ENCODE data around the gene TMOD3. TPM values are rescaled to one million over a fixed set of nuclear protein-coding genes. Genes with fewer than 3 reads are reported as not detected.

TMOD3 gene
- total RNA-seq, 6 experiments from 2014 or later: 15.0 to 32.2 (median 20.6) TPM

- Histone ChIP-seq H3K27ac (no peak overlapping the region), H3K9me3 (no peaks in the 10 kb centered on the region), H3K36me3 (no peaks in the 10 kb centered on the region), H3K4me3 (no peak overlapping the region), H3K27me3 (no peaks in the 10 kb centered on the region), H3K4me1 (peaks cover 0 to 28% (median 6%) of the 10 kb centered on the region in 4 donors)
- no peak for DNase-seq
- no peak for TF ChIP-seq CTCF (IDR thresholded peaks at IDR 0.05)
- no peak for TF ChIP-seq POLR2A (IDR thresholded peaks at IDR 0.05)
- 70% methylated on average over 5 of the region's 5 CpGs for WGBS (ENCODE audit: insufficient coverage, low coverage, low lambda C conversion rate, missing lambda C conversion rate)
- ATAC-seq: peak in 1 of 4 donors; percentile 20
- intact Hi-C loops (cut with DNase I): no loop called here
Measured at GRCh38 chr15:51841406-51842040, 12.1 kb downstream of the TMOD3 start.

- 92% methylated on average over 3 of the region's 3 CpGs for WGBS (ENCODE audit: insufficient coverage, low coverage, low lambda C conversion rate, missing lambda C conversion rate)
- no peaks in the 10 kb centered on the region for H3K36me3 ChIP-seq
- peaks cover 0 to 28% (median 6%) of the 10 kb centered on the region in 4 donors for H3K4me1 ChIP-seq
- intact Hi-C loops (cut with DNase I): no loop called here
- TF ChIP-seq CTCF (IDR thresholded peaks at IDR 0.05): no peak
- TF ChIP-seq POLR2A (IDR thresholded peaks at IDR 0.05): no peak
- no peak overlapping the region for H3K27ac ChIP-seq
- H3K4me3 ChIP-seq: no peak overlapping the region
- DNase-seq: no peak
- no peaks in the 10 kb centered on the region for H3K9me3 ChIP-seq
- no peaks in the 10 kb centered on the region for H3K27me3 ChIP-seq
- no peak for ATAC-seq
Measured at GRCh38 chr15:51842265-51842664, 12.8 kb downstream of the TMOD3 start.

- H3K27ac ChIP-seq: peak overlapping the region; percentile 16 to 51 (median 20)
- TF ChIP-seq POLR2A (IDR thresholded peaks at IDR 0.05) (no peak), CTCF (IDR thresholded peaks at IDR 0.05) (no peak)
- no peaks in the 10 kb centered on the region for H3K36me3 ChIP-seq
- no peak for DNase-seq
- 34% methylated on average over 6 of the region's 6 CpGs for WGBS (ENCODE audit: insufficient coverage, low coverage, low lambda C conversion rate, missing lambda C conversion rate)
- intact Hi-C loops (cut with DNase I): no loop called here
- no peak overlapping the region for H3K4me3 ChIP-seq
- peak; percentile 63 to 80 (median 72) for ATAC-seq
- peaks cover 0 to 28% (median 9%) of the 10 kb centered on the region in 4 donors for H3K4me1 ChIP-seq
- H3K27me3 ChIP-seq: no peaks in the 10 kb centered on the region
- H3K9me3 ChIP-seq: no peaks in the 10 kb centered on the region
Measured at GRCh38 chr15:51842852-51843737, 13.6 kb downstream of the TMOD3 start.

GRCh38 chr15:51844747-51845426 is 15.4 kb downstream of the TMOD3 start:
- 63% methylated on average over 3 of the region's 4 CpGs for WGBS (ENCODE audit: insufficient coverage, low coverage, low lambda C conversion rate, missing lambda C conversion rate)
- peaks cover 0 to 35% (median 9%) of the 10 kb centered on the region in 4 donors for H3K4me1 ChIP-seq
- intact Hi-C loops (cut with DNase I): no loop called here
- no peak overlapping the region for H3K27ac ChIP-seq
- H3K27me3 ChIP-seq: no peaks in the 10 kb centered on the region
- no peak for TF ChIP-seq POLR2A (IDR thresholded peaks at IDR 0.05)
- TF ChIP-seq CTCF (IDR thresholded peaks at IDR 0.05): no peak
- DNase-seq (no peak), ATAC-seq (no peak)
- no peaks in the 10 kb centered on the region for H3K36me3 ChIP-seq
- no peak overlapping the region for H3K4me3 ChIP-seq
- H3K9me3 ChIP-seq: no peaks in the 10 kb centered on the region

Measured in right lobe of liver (tissue), 6 donors.